Dermis microvascular lymphatic vessel endothelial cell (primary cell): ENCODE results near the gene MAB21L3. TPM values are rescaled to one million over a fixed set of nuclear protein-coding genes. Genes with fewer than 3 reads are reported as not detected.
"Not testable (repeated sequence)": the region's sequence is repeated elsewhere in the genome, so short reads cannot be mapped to it uniquely, and the experiment has no call there.

ENCODE experiments used
- DNase-seq, 2 donors: peaks; one replicate each; pipeline versions ENCODE4 v3.0.0 to v3.0.0-alpha.2; 2010; ENCODE audit warnings: low read depth in 2 of 2
- total RNA-seq: library from RNA; depleted of rRNA; stranded (reverse); fragments of >200 nt; gene quantifications from 2 replicates; pipeline ENCODE4 v1.2.1, GENCODE V29; 2014

Gene MAB21L3
- total RNA-seq, 1 donor from 2014 or later: not detected

- DNase-seq: no peak
Observed at GRCh38 chr1:116133696-116134475, 22.7 kb downstream of the MAB21L3 start.

GRCh38 chr1:116134476-116134773 lies 23.2 kb downstream of the MAB21L3 start:
- no peak for DNase-seq

GRCh38 chr1:116138277-116138792 lies 27.1 kb downstream of the MAB21L3 start:
- DNase-seq: no peak

- no peak for DNase-seq
Observed at GRCh38 chr1:116139592-116140134, 28.5 kb downstream of the MAB21L3 start.

- no peak for DNase-seq
Observed at GRCh38 chr1:116144151-116144550, 33.0 kb downstream of the MAB21L3 start.

- DNase-seq: not testable (repeated sequence)
Observed at GRCh38 chr1:116146447-116147113, 35.4 kb downstream of the MAB21L3 start.

- DNase-seq: no peak
Observed at GRCh38 chr1:116147114-116147510, 35.9 kb downstream of the MAB21L3 start.

GRCh38 chr1:116147972-116148371 lies 36.8 kb downstream of the MAB21L3 start:
- no peak for DNase-seq

- DNase-seq: no peak
Observed at GRCh38 chr1:116148967-116149366, 37.8 kb downstream of the MAB21L3 start.

GRCh38 chr1:116150368-116150767 lies 39.2 kb downstream of the MAB21L3 start:
- DNase-seq: no peak

GRCh38 chr1:116151739-116152576 lies 40.8 kb downstream of the MAB21L3 start:
- peak in 1 of 2 donors; percentile 72 for DNase-seq

GRCh38 chr1:116152577-116152943 lies 41.4 kb downstream of the MAB21L3 start:
- no peak for DNase-seq

- DNase-seq: no peak
Observed at GRCh38 chr1:116152950-116153691, 41.9 kb downstream of the MAB21L3 start.

- DNase-seq: no peak
Observed at GRCh38 chr1:116153692-116154031, 42.5 kb downstream of the MAB21L3 start.

GRCh38 chr1:116154536-116154935 lies 43.3 kb downstream of the MAB21L3 start:
- no peak for DNase-seq

GRCh38 chr1:116157096-116157495 lies 45.9 kb downstream of the MAB21L3 start:
- DNase-seq: no peak

GRCh38 chr1:116159177-116159576 lies 48.0 kb downstream of the MAB21L3 start:
- no peak for DNase-seq

GRCh38 chr1:116159611-116160010 lies 48.4 kb downstream of the MAB21L3 start:
- no peak for DNase-seq

GRCh38 chr1:116161390-116161789 lies 50.2 kb downstream of the MAB21L3 start:
- DNase-seq: no peak

GRCh38 chr1:116161877-116162390 lies 50.7 kb downstream of the MAB21L3 start:
- DNase-seq: no peak

GRCh38 chr1:116163533-116163932 lies 52.3 kb downstream of the MAB21L3 start:
- DNase-seq: no peak
